Heart left ventricle (tissue), 16 donors: ENCODE results near the gene ACTR10. TPM values are rescaled to one million over a fixed set of nuclear protein-coding genes. Genes with fewer than 3 reads are reported as not detected.

ENCODE experiments used
- ATAC-seq, 4 donors: fragments of 200-7000 bp; cut with Tn5 transposase; one replicate each; pipeline ENCODE4 v1.9.1; 2020 to 2022; ENCODE audit warnings: moderate library complexity in 4 of 4, mild to moderate bottlenecking in 3 of 4, moderate number of reproducible peaks in 1 of 4
- DNase-seq, 5 donors: peaks; one replicate each; pipeline ENCODE4 v3.0.0-alpha.2; 2020
- H3K27ac ChIP-seq, 12 donors: fragments of 200-600 bp; sonication (generic) in 4 of 12; one replicate each; pipeline versions ENCODE4 v1.5.0 to v1.8.0; 2016 to 2022; ENCODE audit warnings: mild to moderate bottlenecking in 2 of 12
- H3K27me3 ChIP-seq, 9 donors: fragments of 200-600 bp; sonication (generic) in 2 of 9; one replicate each; pipeline versions ENCODE4 v1.5.1 to v1.8.0; 2016 to 2022; ENCODE audit warnings: mild to moderate bottlenecking in 3 of 9
- H3K36me3 ChIP-seq, 9 donors: fragments of 200-600 bp; sonication (generic) in 2 of 9; one replicate each; pipeline versions ENCODE4 v1.5.0 to v1.8.0; 2018 to 2022; ENCODE audit warnings: mild to moderate bottlenecking in 2 of 9
- H3K4me1 ChIP-seq, 12 donors: fragments of 200-600 bp; sonication (generic) in 4 of 12; one replicate each; pipeline versions ENCODE4 v1.5.0 to v1.8.0; 2016 to 2022; ENCODE audit warnings: mild to moderate bottlenecking in 3 of 12
- H3K4me3 ChIP-seq, 12 donors: fragments of 200-600 bp; sonication (generic) in 4 of 12; one replicate each; pipeline versions ENCODE4 v1.5.0 to v1.8.0; 2017 to 2022; ENCODE audit warnings: mild to moderate bottlenecking in 9 of 12, moderate library complexity in 4 of 12
- H3K9me3 ChIP-seq, 12 donors: fragments of 200-600 bp; sonication (generic) in 4 of 12; one replicate each; pipeline versions ENCODE4 v1.5.0 to v1.8.0; 2016 to 2022; ENCODE audit warnings: mild to moderate bottlenecking in 1 of 12
- CTCF ChIP-seq, 12 donors: fragments of 200-600 bp; sonication (generic) in 4 of 12; IDR thresholded peaks; one replicate each; pipeline versions ENCODE4 v1.5.0 to v1.8.0; 2018 to 2022; ENCODE audit warnings: antibody characterized with exemption in 12 of 12, mild to moderate bottlenecking in 5 of 12
- POLR2A ChIP-seq, 2 donors: fragments of 450-650 bp; IDR thresholded peaks; one replicate each; pipeline ENCODE4 v1.6.1; 2017; ENCODE audit warnings: antibody characterized with exemption in 2 of 2, mild to moderate bottlenecking in 2 of 2, moderate library complexity in 2 of 2
- WGBS, 4 donors: extraction: QIAGEN DNeasy Blood & Tissue Kit in 2 of 4; methylation state at CpG; one replicate each; pipeline versions ENCODE4 v1.1.5 to v1.1.7; 2013 to 2018; 5-methylcytosine and 5-hydroxymethylcytosine counted together
- intact Hi-C, 10 donors: fragments of 100-400 bp; cut with DNase I; formaldehyde crosslinking; loops; one replicate each; pipeline versions ENCODE4 v1.11.1 to v1.14.2; 2022
- polyA plus RNA-seq, 2 donors: library from polyadenylated mRNA; stranded (reverse); fragments of 200-250 nt; gene quantifications; one replicate each; pipeline ENCODE4 v1.2.3, GENCODE V29; 2013
- total RNA-seq, 9 donors: library from RNA; depleted of rRNA in 2 of 9; stranded (reverse); fragments of >200 nt in 2 of 9; fragmentation: NEBNext Ultra II Directional in 3 of 9; extraction: Animal tissue kit (Norgen Biotek cat#: 25700) in 3 of 9; gene quantifications; one replicate each; pipeline versions ENCODE4 v1.1.0 to v1.2.4, GENCODE V29; 2016 to 2023
- donor health status: ischemic (EF 13 %, LVEDD 7.1; RV severe dilation, severe dysfunction).
- donor health status: healthy with polysubstance abuse.
- donor health status: DM: no; HTN: yes; CAD: no.
- donor health status: DM: no; HTN: no; CAD: no.
- donor health status: ischemic (EF 25% LVEDD 6.9; RV normal size, moderate dysfunction).
- donor health status: ischemic (EF 25% LVEDD 5.7; RV mildly dilated, moderate dysfunction).
- donor health status: healthy.
- donor health status: DM: yes; HTN: yes; CAD: no.
- donor health status: ischemic (EF 35%, LVEDD 5.7; RV mildly dilated, moderate dysfunction).
- donor health status: nonischemic (EF 11% LVEDD 7.7; RV severe dilation, severe dysfunction).
- donor health status: DM: yes; HTN: yes; CAD: no.
- donor health status: PGD.
- donor health status: ischemic (EF 29% LVEDD 5.4; RV normal size, mild dysfunction).
- donor health status: nonischemic (EF 23%, LVEDD 6.1; RV moderate dilation, normal function).

ACTR10 gene
- total and polyA plus RNA-seq, 11 donors: 66.3 to 86.9 (median 78.3) TPM

- Histone ChIP-seq H3K9me3 (no peaks in the 10 kb centered on the region), H3K36me3 (peaks cover 0 to 7% (median 5%) of the 10 kb centered on the region in 9 donors), H3K4me1 (peaks cover 0 to 22% (median 17%) of the 10 kb centered on the region in 12 donors), H3K4me3 (no peak overlapping the region), H3K27ac (no peak overlapping the region), H3K27me3 (no peaks in the 10 kb centered on the region)
- 95 to 99% (median 96%) methylated on average over 5 of the region's 5 CpGs for WGBS, 4 donors
- no peak for ATAC-seq
- no peak for DNase-seq
- TF ChIP-seq POLR2A (IDR thresholded peaks at IDR 0.05) (no peak), CTCF (IDR thresholded peaks at IDR 0.05) (no peak)
- intact Hi-C loops: no loop called here
These were observed 1.9 kb upstream of the ACTR10 start for GRCh38 chr14:58198086-58198485.

- no peak for DNase-seq
- Histone ChIP-seq H3K4me3 (peak overlapping the region; percentile 77 to 97 (median 90)), H3K9me3 (no peaks in the 10 kb centered on the region), H3K36me3 (peaks cover 0 to 29% (median 24%) of the 10 kb centered on the region in 9 donors), H3K27me3 (no peaks in the 10 kb centered on the region), H3K27ac (peak overlapping the region; percentile 89 to 99 (median 96)), H3K4me1 (peaks cover 0 to 22% (median 17%) of the 10 kb centered on the region in 12 donors)
- no peak for TF ChIP-seq CTCF (IDR thresholded peaks at IDR 0.05)
- TF ChIP-seq POLR2A (IDR thresholded peaks at IDR 0.05): no peak
- WGBS, 4 donors: 0 to 1% (median 0%) methylated on average over 11 of the region's 11 CpGs
- peak in 3 of 4 donors; percentile 9 to 37 (median 27) for ATAC-seq
- intact Hi-C loops: loop anchor here in 4 of 10 donors (5.0 kb wide), 2 partner anchors 37 to 42 kb away; partner anchors contain the start of gene PSMA3 (in 2 of the 4)
These were observed 512 bp downstream of the ACTR10 start for GRCh38 chr14:58200480-58200841.

DNA sequence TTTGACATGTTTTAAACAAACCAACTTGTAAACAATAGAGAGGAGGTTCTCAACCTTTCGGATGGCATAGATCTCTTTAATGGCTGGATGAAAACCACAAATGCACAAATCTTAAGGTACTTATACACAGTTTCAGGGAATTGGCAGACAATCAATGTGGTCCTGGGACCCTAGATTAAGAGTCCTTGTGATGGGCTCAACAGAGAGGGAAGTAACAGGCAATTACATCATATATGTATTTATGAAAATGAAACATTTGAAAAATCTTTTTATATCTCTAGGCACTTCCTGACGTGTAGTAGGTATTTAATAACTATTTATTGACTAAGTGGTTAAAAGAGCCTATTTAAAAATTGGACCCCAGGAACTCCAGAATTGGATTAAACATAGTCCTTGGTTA lies 897 bp downstream of the ACTR10 start:
- H3K4me1 ChIP-seq: peaks cover 0 to 22% (median 17%) of the 10 kb centered on the region in 12 donors
- DNase-seq (no peak), ATAC-seq (no peak)
- intact Hi-C loops: loop anchor here in 4 of 10 donors (5.0 kb wide), 2 partner anchors 36 to 41 kb away; partner anchors contain the start of gene PSMA3 (in 2 of the 4)
- H3K27me3 ChIP-seq: no peaks in the 10 kb centered on the region
- 0 to 4% (median 1%) methylated on average over 2 of the region's 2 CpGs for WGBS, 4 donors
- H3K9me3 ChIP-seq: no peaks in the 10 kb centered on the region
- peak overlapping the region; percentile 89 to 99 (median 96) for H3K27ac ChIP-seq
- no peak for TF ChIP-seq CTCF (IDR thresholded peaks at IDR 0.05)
- no peak for TF ChIP-seq POLR2A (IDR thresholded peaks at IDR 0.05)
- H3K36me3 ChIP-seq: peaks cover 0 to 32% (median 24%) of the 10 kb centered on the region in 9 donors
- peak overlapping the region; percentile 77 to 97 (median 90) for H3K4me3 ChIP-seq

DNA sequence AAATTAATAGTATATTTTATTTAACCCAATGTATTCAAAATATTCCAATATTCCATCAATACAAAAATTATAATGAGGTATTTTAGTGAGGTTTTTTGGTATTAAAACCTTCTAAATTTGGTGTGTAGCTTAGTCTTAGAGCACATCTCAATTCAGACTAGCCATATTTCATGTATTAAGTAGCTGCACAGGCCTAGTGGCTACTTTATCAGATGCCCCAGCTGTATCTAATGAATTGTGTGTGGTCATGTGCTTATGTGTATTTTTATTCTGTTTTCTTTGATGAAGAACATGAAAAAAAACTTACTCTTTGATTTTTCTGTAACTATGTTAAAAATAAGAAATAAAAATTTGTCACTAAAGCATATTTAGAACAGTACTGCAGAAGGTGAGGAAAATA lies 13.2 kb downstream of the ACTR10 start:
- intact Hi-C loops: no loop called here
- DNase-seq: no peak
- peaks cover 0 to 100% (median 97%) of the 10 kb centered on the region in 9 donors for H3K36me3 ChIP-seq
- H3K27me3 ChIP-seq: no peaks in the 10 kb centered on the region
- no peak for ATAC-seq
- no peak overlapping the region for H3K4me3 ChIP-seq
- no peak overlapping the region for H3K27ac ChIP-seq
- no peak for TF ChIP-seq CTCF (IDR thresholded peaks at IDR 0.05)
- no peak for TF ChIP-seq POLR2A (IDR thresholded peaks at IDR 0.05)
- H3K9me3 ChIP-seq: no peaks in the 10 kb centered on the region
- no peaks in the 10 kb centered on the region for H3K4me1 ChIP-seq
